Fibroblast of villous mesenchyme (primary cell): Measurements from ENCODE around the gene ATP8A1. TPM values are rescaled to one million over a fixed set of nuclear protein-coding genes. Genes with fewer than 3 reads are reported as not detected.
A peak's percentile ranks its signal among the peaks of the same experiment; 100 is the strongest.
"Not testable (repeated sequence)": the region's sequence is repeated elsewhere in the genome, so short reads cannot be mapped to it uniquely, and the experiment has no call there.

Source experiments
- DNase-seq: peaks from one replicate; pipeline ENCODE4 v3.0.0-alpha.2; 2010; ENCODE audit warnings: low read depth
- H3K4me3 ChIP-seq: 2 replicates; pipeline ENCODE4 v1.5.1; 2011; ENCODE audit warnings: low read depth, mild to moderate bottlenecking, low read length
- CTCF ChIP-seq: IDR thresholded peaks from 2 replicates; pipeline ENCODE4 v1.5.1; 2012; ENCODE audit warnings: low read depth, mild to moderate bottlenecking, low read length; ENCODE audit not compliant: insufficient read depth
- total RNA-seq: library from RNA; depleted of rRNA; stranded (reverse); fragments of >200 nt; gene quantifications from 2 replicates; pipeline ENCODE4 v1.2.3, GENCODE V29; 2012

Gene ATP8A1
- total RNA-seq, 1 donor, result 0.86 TPM

GRCh38 chr4:42656679-42656943, 294 bp downstream of the ATP8A1 start:
- TF ChIP-seq CTCF, result no peak
- peak overlapping the region; percentile 69 for H3K4me3 ChIP-seq
- no peak for DNase-seq

- no peak for TF ChIP-seq CTCF
- no peak for DNase-seq
- H3K4me3 ChIP-seq, result peak overlapping the region; percentile 69
These were observed 805 bp downstream of the ATP8A1 start for GRCh38 chr4:42655921-42656678.

DNA sequence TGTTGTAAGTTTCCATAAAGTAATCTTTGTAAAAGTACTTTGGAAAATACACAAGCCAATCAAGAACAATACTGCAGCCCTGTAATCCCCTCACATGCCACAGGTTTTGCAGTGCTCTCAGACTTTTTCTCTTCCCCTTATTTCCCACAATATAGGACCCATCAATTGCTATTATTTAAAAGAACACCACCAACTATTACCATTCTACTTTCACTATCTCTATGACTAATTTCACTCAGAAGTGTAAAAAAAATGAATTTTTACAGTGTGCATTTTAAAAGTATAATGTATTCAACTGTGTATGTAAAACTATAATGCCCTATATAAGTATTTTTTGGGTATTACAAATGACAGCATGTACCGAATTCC, 1.7 kb downstream of the ATP8A1 start:
- TF ChIP-seq CTCF, result no peak
- no peak for DNase-seq
- no peak overlapping the region for H3K4me3 ChIP-seq

DNA sequence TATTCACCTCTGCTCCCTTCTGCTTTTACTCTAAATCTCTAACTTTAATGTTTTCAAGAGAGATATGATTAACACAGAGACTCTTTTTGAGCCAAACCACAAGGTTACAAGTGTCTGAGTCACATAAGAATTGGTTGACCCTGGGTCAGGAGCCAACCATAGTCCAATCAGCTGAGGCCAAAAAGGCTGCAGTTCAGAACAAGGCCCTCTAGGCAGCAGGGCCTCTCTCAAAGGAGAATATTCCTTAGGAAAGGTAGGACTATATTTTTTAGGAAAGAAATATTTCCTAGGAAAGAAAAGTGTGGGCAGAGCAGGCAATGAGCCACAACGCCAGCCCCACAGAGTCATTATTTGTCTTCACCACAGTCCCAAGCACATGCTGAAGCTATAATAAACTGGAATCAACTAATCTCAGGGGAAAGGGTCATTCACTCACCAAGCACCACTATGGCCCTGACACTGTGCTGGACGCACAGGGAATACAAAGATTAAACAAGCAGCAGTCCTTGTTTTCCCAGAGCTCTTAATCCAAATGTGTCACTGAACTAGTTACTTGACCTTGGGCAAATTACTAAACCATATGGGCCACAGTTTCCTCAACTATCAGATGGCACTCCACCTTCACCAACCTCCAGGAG, 2.2 kb downstream of the ATP8A1 start:
- no peak for TF ChIP-seq CTCF
- peak; percentile 50 for DNase-seq
- H3K4me3 ChIP-seq, result no peak overlapping the region

GRCh38 chr4:42653626-42654560, 3.0 kb downstream of the ATP8A1 start:
- no peak for TF ChIP-seq CTCF
- no peak overlapping the region for H3K4me3 ChIP-seq
- no peak for DNase-seq

DNA sequence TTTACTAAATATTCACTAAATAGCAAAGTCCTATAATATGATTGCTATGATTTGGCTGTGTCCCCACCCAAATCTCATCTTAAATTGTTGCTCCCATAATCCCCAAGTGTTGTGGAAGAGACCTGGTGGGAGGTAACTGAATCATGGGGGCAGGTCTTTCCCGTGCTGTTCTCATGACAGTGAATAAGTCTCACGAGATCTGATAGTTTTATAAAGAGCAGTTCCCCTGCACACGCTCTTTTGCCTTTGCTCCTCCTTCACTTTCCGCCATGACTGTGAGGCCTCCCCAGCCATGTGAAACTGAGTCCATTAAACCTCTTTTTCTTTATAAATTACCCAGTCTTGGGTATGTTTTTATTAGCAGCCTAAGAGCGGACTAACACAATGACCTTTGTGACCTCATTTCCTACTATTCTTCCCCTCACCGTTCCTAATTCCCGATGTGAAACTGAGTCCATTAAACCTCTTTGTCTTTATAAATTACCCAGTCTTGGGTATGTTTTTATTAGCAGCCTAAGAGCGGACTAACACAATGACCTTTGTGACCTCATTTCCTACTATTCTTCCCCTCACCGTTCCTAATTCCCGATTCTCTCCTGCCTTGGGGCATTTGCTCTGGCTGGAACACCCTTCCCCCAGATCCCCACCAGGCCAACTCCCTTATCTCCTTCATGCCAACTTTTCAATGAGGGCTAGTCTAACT, 4.2 kb downstream of the ATP8A1 start:
- not testable (repeated sequence) for DNase-seq, H3K4me3 ChIP-seq
